Measurements from ENCODE around the gene OXT. TPM values are rescaled to one million over a fixed set of nuclear protein-coding genes. Genes with fewer than 3 reads are reported as not detected.
A peak's percentile ranks its signal among the peaks of the same experiment; 100 is the strongest.

Gene OXT
- total RNA-seq, 1 experiment from 2014 or later, result not detected

- Histone ChIP-seq H2BK12ac (ENCODE audit: insufficient read length, low read depth, low read length) (no peak overlapping the region), H3K79me1 (ENCODE audit: insufficient read depth, low read depth, low read length, poor library complexity, severe bottlenecking) (no peaks in the 10 kb centered on the region), H3K23me2 (ENCODE audit: insufficient read length, low read depth, low read length, poor library complexity, severe bottlenecking) (peaks cover 13% of the 10 kb centered on the region), H3K79me2 (ENCODE audit: insufficient read depth, low read length) (no peaks in the 10 kb centered on the region; the same call in 1 of the 2 replicates), H3K4ac (ENCODE audit: low read depth, low read length) (no peak overlapping the region), H2BK5ac (ENCODE audit: insufficient read length, low read length) (no peak overlapping the region), H4K20me1 (ENCODE audit: control insufficient read depth, insufficient read depth, insufficient read length) (no peaks in the 10 kb centered on the region), H3K9me3 (ENCODE audit: control insufficient read depth, low read depth, low read length) (no peaks in the 10 kb centered on the region), H2AFZ (ENCODE audit: low read length) (no peak overlapping the region), H4K8ac (replicated peaks; ENCODE audit: insufficient read length, low read depth, low read length) (no peak overlapping the region), H3K4me2 (ENCODE audit: insufficient read depth, insufficient read length, low read length) (peak overlapping the region; percentile 21), H2BK20ac (ENCODE audit: low read depth, low read length, poor library complexity, severe bottlenecking) (no peak overlapping the region), H3K18ac (ENCODE audit: insufficient read length, low read depth, low read length) (no peak overlapping the region), H3K23ac (ENCODE audit: insufficient read length, low read depth, low read length) (no peak overlapping the region), H2BK15ac (ENCODE audit: low read depth, low read length) (no peak overlapping the region), H2AK5ac (ENCODE audit: insufficient read length, low read length) (no peak overlapping the region), H3K27ac (ENCODE audit: insufficient read length, low read depth, low read length) (no peak overlapping the region), H3T11ph (ENCODE audit: low read length) (no peak overlapping the region), H4K91ac (ENCODE audit: insufficient read length, low read depth, low read length) (no peak overlapping the region), H2BK120ac (ENCODE audit: low read depth, low read length, poor library complexity, severe bottlenecking) (no peak overlapping the region), H3K4me1 (ENCODE audit: insufficient read depth, low read length) (peaks cover 12% of the 10 kb centered on the region; the same call in 1 of the 2 replicates), H3K27me3 (ENCODE audit: insufficient read depth, low read length) (no peaks in the 10 kb centered on the region), H3K14ac (ENCODE audit: insufficient read depth, low read length) (peak overlapping the region; percentile 8; the same call in 1 of the 2 replicates), H3K56ac (ENCODE audit: insufficient read length, low read depth, low read length) (no peak overlapping the region), H3K9ac (ENCODE audit: extremely low read depth, insufficient read length, low read length) (no peak overlapping the region), H4K5ac (ENCODE audit: insufficient read length, low read depth, low read length) (no peak overlapping the region)
- WGBS (ENCODE audit: extremely low coverage, insufficient read length, low lambda C conversion rate), result no CpG with 5 or more reads among the region's 10 CpGs
- H3K27me3 Mint-ChIP-seq (ENCODE audit: low read depth), result no peaks in the 10 kb centered on the region; the same call in 1 of the 2 replicates
- peak overlapping the region in 1 of 2 experiments; percentile 21; a peak in 2 of 5 replicates for H3K4me3 Mint-ChIP-seq
- H3K9me3 Mint-ChIP-seq, result no peaks in the 10 kb centered on the region
- peaks cover 21 to 22% of the 10 kb centered on the region in 2 experiments for H3K4me1 Mint-ChIP-seq
- TF ChIP-seq, protein P1, sequence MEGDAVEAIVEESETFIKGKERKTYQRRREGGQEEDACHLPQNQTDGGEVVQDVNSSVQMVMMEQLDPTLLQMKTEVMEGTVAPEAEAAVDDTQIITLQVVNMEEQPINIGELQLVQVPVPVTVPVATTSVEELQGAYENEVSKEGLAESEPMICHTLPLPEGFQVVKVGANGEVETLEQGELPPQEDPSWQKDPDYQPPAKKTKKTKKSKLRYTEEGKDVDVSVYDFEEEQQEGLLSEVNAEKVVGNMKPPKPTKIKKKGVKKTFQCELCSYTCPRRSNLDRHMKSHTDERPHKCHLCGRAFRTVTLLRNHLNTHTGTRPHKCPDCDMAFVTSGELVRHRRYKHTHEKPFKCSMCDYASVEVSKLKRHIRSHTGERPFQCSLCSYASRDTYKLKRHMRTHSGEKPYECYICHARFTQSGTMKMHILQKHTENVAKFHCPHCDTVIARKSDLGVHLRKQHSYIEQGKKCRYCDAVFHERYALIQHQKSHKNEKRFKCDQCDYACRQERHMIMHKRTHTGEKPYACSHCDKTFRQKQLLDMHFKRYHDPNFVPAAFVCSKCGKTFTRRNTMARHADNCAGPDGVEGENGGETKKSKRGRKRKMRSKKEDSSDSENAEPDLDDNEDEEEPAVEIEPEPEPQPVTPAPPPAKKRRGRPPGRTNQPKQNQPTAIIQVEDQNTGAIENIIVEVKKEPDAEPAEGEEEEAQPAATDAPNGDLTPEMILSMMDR (conservative IDR thresholded peaks at IDR 0.05), result no peak
- H3K36me3 Mint-ChIP-seq (ENCODE audit: insufficient read depth in 1 of 3, low read depth in 3 of 3), result peaks cover 8 to 41% (median 35%) of the 10 kb centered on the region in 3 experiments; a peak in 6 of 7 replicates
- DNase-seq, result no peak
- H3K27ac Mint-ChIP-seq, result peak overlapping the region; percentile 76 to 91 (median 78); a peak in 5 of 7 replicates
Measured at GRCh38 chr20:3041854-3042409, 29.5 kb upstream of the OXT start.
